Measurements from ENCODE around the gene AOPEP.

Gene AOPEP

DNA sequence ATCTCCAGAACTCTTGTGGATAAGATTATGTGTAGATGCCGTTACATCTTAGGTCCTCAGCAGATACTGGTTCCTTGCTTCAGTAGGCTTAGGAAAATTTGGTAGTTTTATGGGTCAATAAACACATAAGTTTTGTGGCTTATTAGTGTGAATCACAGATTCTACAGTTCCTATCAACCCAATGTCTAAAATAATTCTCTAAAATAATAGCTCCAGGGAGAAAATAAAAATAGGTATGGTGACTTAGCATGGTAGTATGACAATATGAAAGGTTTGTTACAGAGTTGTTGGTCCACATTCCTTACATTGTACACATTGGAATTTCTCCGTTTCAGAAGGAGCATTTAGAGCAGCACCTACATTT lies 91.7 kb downstream of the AOPEP start:
- no peaks in the 10 kb centered on the region for H3K27me3 ChIP-seq (replicated peaks in 2 of 5; ENCODE audit: control insufficient read depth in 4 of 5, insufficient read depth in 5 of 5, low read length in 4 of 5)
- H3K27ac ChIP-seq (ENCODE audit: insufficient read depth in 1 of 2, low read depth in 1 of 2, low read length in 2 of 2, poor library complexity in 1 of 2, severe bottlenecking in 2 of 2) = no peak overlapping the region
- WGBS (ENCODE audit: insufficient coverage) = no CpG with 5 or more reads among the region's 2 CpGs
- POLR2A ChIA-PET = no interaction called here
- peaks cover 2 to 10% (median 5%) of the 10 kb centered on the region in 4 experiments for H3K36me3 ChIP-seq (ENCODE audit: control insufficient read depth in 4 of 4, insufficient read depth in 4 of 4, low read length in 3 of 4)
- no peak overlapping the region for H3K4me3 ChIP-seq (ENCODE audit: control insufficient read depth in 1 of 7, extremely low read depth in 1 of 7, insufficient read depth in 4 of 7, low read depth in 2 of 7, low read length in 6 of 7)
- H3K4me1 ChIP-seq (ENCODE audit: control extremely low read depth in 1 of 4, control insufficient read depth in 4 of 4, insufficient read depth in 4 of 4, low read length in 3 of 4) = peaks cover 0 to 6% (median 2%) of the 10 kb centered on the region in 4 experiments
- H3K9me3 ChIP-seq (ENCODE audit: control extremely low read depth in 1 of 5, control insufficient read depth in 4 of 5, insufficient read depth in 2 of 5, low read depth in 1 of 5, low read length in 4 of 5) = peaks cover 0 to 3% (median 0%) of the 10 kb centered on the region in 5 experiments
- CTCF ChIA-PET = no interaction called here
- no peak for DNase-seq

GRCh38 chr9:94819161-94819687 lies 92.7 kb downstream of the AOPEP start:
- Histone ChIP-seq H3K4me3 (ENCODE audit: control insufficient read depth in 1 of 7, extremely low read depth in 1 of 7, insufficient read depth in 4 of 7, low read depth in 2 of 7, low read length in 6 of 7) (no peak overlapping the region), H3K9me3 (ENCODE audit: control extremely low read depth in 1 of 5, control insufficient read depth in 4 of 5, insufficient read depth in 2 of 5, low read depth in 1 of 5, low read length in 4 of 5) (peaks cover 0 to 3% (median 0%) of the 10 kb centered on the region in 5 experiments), H3K27me3 (replicated peaks in 2 of 5; ENCODE audit: control insufficient read depth in 4 of 5, insufficient read depth in 5 of 5, low read length in 4 of 5) (no peaks in the 10 kb centered on the region), H3K36me3 (ENCODE audit: control insufficient read depth in 4 of 4, insufficient read depth in 4 of 4, low read length in 3 of 4) (peaks cover 2 to 10% (median 5%) of the 10 kb centered on the region in 4 experiments), H3K27ac (ENCODE audit: insufficient read depth in 1 of 2, low read depth in 1 of 2, low read length in 2 of 2, poor library complexity in 1 of 2, severe bottlenecking in 2 of 2) (no peak overlapping the region), H3K4me1 (ENCODE audit: control extremely low read depth in 1 of 4, control insufficient read depth in 4 of 4, insufficient read depth in 4 of 4, low read length in 3 of 4) (peaks cover 0 to 6% (median 2%) of the 10 kb centered on the region in 4 experiments)
- ChIA-PET POLR2A (no interaction called here), CTCF (no interaction called here)
- DNase-seq = no peak
- 92% methylated on average over 5 of the region's 8 CpGs for WGBS (ENCODE audit: insufficient coverage)

DNA sequence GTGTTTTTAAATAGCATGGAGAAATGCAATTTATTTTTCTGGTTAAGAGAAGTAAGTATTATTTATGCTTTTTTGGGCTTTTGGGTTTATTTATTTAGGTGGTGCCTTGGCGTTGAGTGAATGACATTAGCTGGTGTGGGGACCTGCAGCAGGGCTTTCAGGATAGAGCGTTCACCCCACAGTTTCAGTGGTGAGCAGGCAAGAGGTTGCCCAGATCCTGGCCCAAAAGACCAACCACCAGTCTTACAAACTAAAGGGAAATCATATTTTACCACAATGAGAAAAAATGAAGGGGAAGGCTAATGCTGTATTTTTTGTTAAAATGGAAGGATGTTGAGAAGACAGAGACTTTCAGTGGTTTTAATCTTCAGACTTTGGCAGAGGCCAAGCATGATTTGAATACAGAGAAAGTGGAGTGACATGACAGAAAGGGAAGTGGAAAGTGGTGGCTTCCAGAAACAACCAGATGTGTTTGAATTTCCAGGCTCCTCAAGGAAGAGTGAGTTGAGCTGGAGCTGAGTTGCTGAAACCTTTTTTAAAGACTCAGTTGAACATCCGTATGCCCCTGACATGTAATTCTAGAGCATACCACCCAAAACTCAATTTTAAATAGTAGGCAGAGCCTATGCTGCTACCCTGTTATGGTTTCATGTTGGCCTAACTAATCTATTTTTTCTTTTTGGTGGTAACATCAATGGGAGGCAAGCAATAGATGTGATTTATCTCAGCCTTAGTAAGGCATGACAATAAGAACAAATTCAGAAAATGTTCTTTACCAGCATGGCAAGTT lies 94.8 kb downstream of the AOPEP start:
- no peaks in the 10 kb centered on the region for H3K9me3 ChIP-seq (ENCODE audit: control extremely low read depth in 1 of 5, control insufficient read depth in 4 of 5, insufficient read depth in 2 of 5, low read depth in 1 of 5, low read length in 4 of 5)
- ChIA-PET CTCF (no interaction called here), POLR2A (no interaction called here)
- no peaks in the 10 kb centered on the region for H3K27me3 ChIP-seq (replicated peaks in 2 of 5; ENCODE audit: control insufficient read depth in 4 of 5, insufficient read depth in 5 of 5, low read length in 4 of 5)
- WGBS (ENCODE audit: insufficient coverage) = 85% methylated on average over 2 of the region's 3 CpGs
- peaks cover 0 to 6% (median 2%) of the 10 kb centered on the region in 4 experiments for H3K4me1 ChIP-seq (ENCODE audit: control extremely low read depth in 1 of 4, control insufficient read depth in 4 of 4, insufficient read depth in 4 of 4, low read length in 3 of 4)
- DNase-seq = peak in 2 of 3 donors; percentile 34 to 50
- no peak overlapping the region for H3K27ac ChIP-seq (ENCODE audit: insufficient read depth in 1 of 2, low read depth in 1 of 2, low read length in 2 of 2, poor library complexity in 1 of 2, severe bottlenecking in 2 of 2)
- peaks cover 5 to 10% (median 6%) of the 10 kb centered on the region in 4 experiments for H3K36me3 ChIP-seq (ENCODE audit: control insufficient read depth in 4 of 4, insufficient read depth in 4 of 4, low read length in 3 of 4)
- H3K4me3 ChIP-seq (ENCODE audit: control insufficient read depth in 1 of 7, extremely low read depth in 1 of 7, insufficient read depth in 4 of 7, low read depth in 2 of 7, low read length in 6 of 7) = no peak overlapping the region

DNA sequence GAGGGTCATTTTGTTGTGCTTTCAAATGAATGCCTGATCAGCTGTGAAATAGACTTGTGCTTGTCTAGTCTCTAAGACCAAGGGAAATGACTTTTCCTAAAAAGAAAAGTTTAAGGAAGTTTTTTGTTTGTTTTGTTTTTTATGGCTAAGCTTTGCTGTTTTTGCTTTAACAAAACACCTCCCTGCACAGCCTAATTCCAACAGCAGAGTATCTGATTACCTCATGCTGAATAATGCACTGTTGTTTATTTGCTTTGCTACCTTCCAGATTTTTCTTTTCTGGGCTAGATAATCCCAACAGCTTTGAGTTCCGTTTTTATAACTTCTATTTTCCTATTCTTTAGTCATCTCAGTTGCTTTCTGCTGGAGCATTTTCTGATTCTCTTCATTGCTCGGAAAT lies 95.8 kb downstream of the AOPEP start:
- peaks cover 0 to 6% (median 2%) of the 10 kb centered on the region in 4 experiments for H3K4me1 ChIP-seq (ENCODE audit: control extremely low read depth in 1 of 4, control insufficient read depth in 4 of 4, insufficient read depth in 4 of 4, low read length in 3 of 4)
- no peaks in the 10 kb centered on the region for H3K27me3 ChIP-seq (replicated peaks in 2 of 5; ENCODE audit: control insufficient read depth in 4 of 5, insufficient read depth in 5 of 5, low read length in 4 of 5)

DNA sequence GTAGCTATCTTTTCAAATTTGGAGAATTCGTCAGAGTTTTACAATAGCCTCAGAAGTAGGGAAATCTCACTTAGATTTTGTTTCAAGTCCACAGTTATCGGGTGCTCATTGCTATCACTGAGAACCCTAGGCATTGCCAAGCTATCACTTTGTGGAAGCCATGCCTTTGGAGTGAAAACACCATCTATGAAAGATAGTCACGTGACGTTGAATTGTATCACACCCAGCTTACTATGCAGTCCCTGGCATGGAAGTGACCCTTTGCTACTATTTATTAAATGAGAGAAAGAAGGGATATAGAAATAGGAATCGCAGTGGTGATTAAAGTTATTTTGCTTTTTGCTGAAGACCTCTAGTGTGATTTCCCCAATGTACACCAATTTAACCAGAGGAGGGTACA lies 97.2 kb downstream of the AOPEP start:
- Histone ChIP-seq H3K4me3 (ENCODE audit: control insufficient read depth in 1 of 7, extremely low read depth in 1 of 7, insufficient read depth in 4 of 7, low read depth in 2 of 7, low read length in 6 of 7) (no peak overlapping the region), H3K4me1 (ENCODE audit: control extremely low read depth in 1 of 4, control insufficient read depth in 4 of 4, insufficient read depth in 4 of 4, low read length in 3 of 4) (peaks cover 0 to 6% (median 2%) of the 10 kb centered on the region in 4 experiments), H3K9me3 (ENCODE audit: control extremely low read depth in 1 of 5, control insufficient read depth in 4 of 5, insufficient read depth in 2 of 5, low read depth in 1 of 5, low read length in 4 of 5) (no peaks in the 10 kb centered on the region), H3K27me3 (replicated peaks in 2 of 5; ENCODE audit: control insufficient read depth in 4 of 5, insufficient read depth in 5 of 5, low read length in 4 of 5) (no peaks in the 10 kb centered on the region), H3K27ac (ENCODE audit: insufficient read depth in 1 of 2, low read depth in 1 of 2, low read length in 2 of 2, poor library complexity in 1 of 2, severe bottlenecking in 2 of 2) (no peak overlapping the region), H3K36me3 (ENCODE audit: control insufficient read depth in 4 of 4, insufficient read depth in 4 of 4, low read length in 3 of 4) (peaks cover 0 to 7% (median 4%) of the 10 kb centered on the region in 4 experiments)
- POLR2A ChIA-PET = no interaction called here
- WGBS (ENCODE audit: insufficient coverage) = 98% methylated on average over 4 of the region's 5 CpGs
- no peak for DNase-seq
- CTCF ChIA-PET = interaction anchor here (1.5 to 1.6 kb wide), 2 partner anchors 19 to 94 kb away, joined by 3 to 5 read pairs; no protein-coding TSS in a partner anchor

More for the DNA sequence above, 95.8 kb downstream of the AOPEP start:
- H3K27ac ChIP-seq (ENCODE audit: insufficient read depth in 1 of 2, low read depth in 1 of 2, low read length in 2 of 2, poor library complexity in 1 of 2, severe bottlenecking in 2 of 2) = no peak overlapping the region
- 100% methylated on average over 2 of the region's 2 CpGs for WGBS (ENCODE audit: insufficient coverage)
- no peak for DNase-seq
- H3K4me3 ChIP-seq (ENCODE audit: control insufficient read depth in 1 of 7, extremely low read depth in 1 of 7, insufficient read depth in 4 of 7, low read depth in 2 of 7, low read length in 6 of 7) = no peak overlapping the region
- peaks cover 5 to 9% (median 6%) of the 10 kb centered on the region in 4 experiments for H3K36me3 ChIP-seq (ENCODE audit: control insufficient read depth in 4 of 4, insufficient read depth in 4 of 4, low read length in 3 of 4)
- POLR2A ChIA-PET = no interaction called here
- CTCF ChIA-PET = interaction anchor here (1.3 to 1.6 kb wide), 2 partner anchors 11 to 96 kb away, joined by 3 to 5 read pairs; no protein-coding TSS in a partner anchor
- no peaks in the 10 kb centered on the region for H3K9me3 ChIP-seq (ENCODE audit: control extremely low read depth in 1 of 5, control insufficient read depth in 4 of 5, insufficient read depth in 2 of 5, low read depth in 1 of 5, low read length in 4 of 5)

DNA sequence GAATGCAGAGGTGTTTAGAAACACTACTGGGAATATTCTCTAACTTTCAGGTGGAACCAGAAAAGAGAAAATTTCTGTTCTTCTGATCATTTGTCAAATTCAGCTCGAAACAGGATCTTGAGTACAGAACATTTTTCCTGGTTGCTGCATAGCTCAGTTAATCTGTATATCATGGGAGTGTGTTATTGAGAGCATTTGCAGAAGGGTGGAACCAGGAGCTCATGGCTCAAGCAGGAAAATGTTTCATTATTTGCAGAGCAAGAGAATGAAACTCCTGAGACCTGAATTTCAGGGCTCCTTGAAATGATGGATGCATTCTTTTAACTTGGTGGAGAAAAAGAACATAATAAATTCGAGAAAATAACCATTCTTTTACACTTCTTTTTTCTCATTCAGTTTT lies 97.9 kb downstream of the AOPEP start:
- Histone ChIP-seq H3K36me3 (ENCODE audit: control insufficient read depth in 4 of 4, insufficient read depth in 4 of 4, low read length in 3 of 4) (peaks cover 0 to 5% (median 3%) of the 10 kb centered on the region in 4 experiments), H3K27ac (ENCODE audit: insufficient read depth in 1 of 2, low read depth in 1 of 2, low read length in 2 of 2, poor library complexity in 1 of 2, severe bottlenecking in 2 of 2) (no peak overlapping the region), H3K9me3 (ENCODE audit: control extremely low read depth in 1 of 5, control insufficient read depth in 4 of 5, insufficient read depth in 2 of 5, low read depth in 1 of 5, low read length in 4 of 5) (no peaks in the 10 kb centered on the region), H3K4me1 (ENCODE audit: control extremely low read depth in 1 of 4, control insufficient read depth in 4 of 4, insufficient read depth in 4 of 4, low read length in 3 of 4) (peaks cover 0 to 6% (median 2%) of the 10 kb centered on the region in 4 experiments), H3K4me3 (ENCODE audit: control insufficient read depth in 1 of 7, extremely low read depth in 1 of 7, insufficient read depth in 4 of 7, low read depth in 2 of 7, low read length in 6 of 7) (no peak overlapping the region), H3K27me3 (replicated peaks in 2 of 5; ENCODE audit: control insufficient read depth in 4 of 5, insufficient read depth in 5 of 5, low read length in 4 of 5) (no peaks in the 10 kb centered on the region)
- 100% methylated on average over 1 of the region's 2 CpGs for WGBS (ENCODE audit: insufficient coverage)
- CTCF ChIA-PET = interaction anchor here (1.5 kb wide), 1 partner anchor 19 kb away, joined by 3 read pairs; no protein-coding TSS in a partner anchor
- no peak for DNase-seq
- POLR2A ChIA-PET = no interaction called here
